ENCODE measurements around the gene NYAP1. TPM values are rescaled to one million over a fixed set of nuclear protein-coding genes. Genes with fewer than 3 reads are reported as not detected.

The NYAP1 gene
- under 1 TPM; 0.48 to 0.66 (median 0.59) TPM for total RNA-seq

DNA sequence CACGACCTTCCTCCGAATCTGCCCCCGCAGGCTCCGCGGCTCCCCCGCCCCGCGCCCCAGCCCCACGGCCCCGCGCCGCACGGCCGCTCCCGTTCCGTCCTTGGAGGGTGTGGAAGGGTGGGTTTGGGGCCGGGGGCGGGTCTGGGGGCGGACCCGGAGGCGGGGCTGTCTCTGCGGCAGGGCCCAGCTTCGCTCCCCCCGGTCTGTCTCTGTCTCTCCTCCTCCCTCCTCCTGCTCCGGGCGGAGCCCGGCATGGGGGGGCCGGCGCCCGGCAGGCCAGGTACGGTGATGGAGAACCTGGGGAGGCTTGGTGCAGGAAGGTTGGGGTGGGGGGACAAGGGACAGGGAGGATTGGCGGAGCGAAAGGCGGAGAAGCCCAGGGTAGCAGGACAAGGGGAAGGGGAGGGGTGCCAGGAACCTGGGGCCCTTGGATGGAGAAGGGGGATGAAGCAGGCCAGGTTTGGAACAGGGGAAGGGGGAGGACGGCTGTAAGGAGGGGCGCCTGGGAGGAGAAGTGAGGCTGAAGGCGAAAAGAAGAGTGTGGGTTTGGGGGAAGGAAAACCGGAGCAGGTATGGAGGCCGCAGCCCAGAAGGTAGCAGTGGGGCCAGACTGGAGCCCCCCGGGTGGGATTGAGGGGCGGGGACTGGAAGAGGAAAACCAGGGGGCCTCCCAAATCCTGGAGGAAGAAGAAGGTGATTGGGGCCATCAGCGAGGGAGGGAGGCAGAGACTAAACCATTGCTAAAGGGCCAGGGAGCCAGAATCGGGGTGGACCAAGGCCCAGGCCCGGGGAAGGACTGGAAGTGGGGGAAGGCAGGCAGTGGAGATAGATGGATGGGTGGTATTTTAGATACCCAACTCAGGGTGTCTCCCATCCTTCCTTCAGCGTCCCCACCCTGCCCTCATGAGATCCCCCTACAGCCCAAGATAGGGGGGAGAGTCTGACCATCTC is at the start of gene NYAP1:
Gene NYAP1 (plus strand): TSS at position 206 of the 951 bp plus-strand sequence. CDS start 1,385 bp downstream, outside the sequence.
- H3K27ac ChIP-seq = peak within 1 kb of the TSS; percentile 36 to 64
- intact Hi-C loops (cut with DNase I; ENCODE audit: low total_unique reads) = no loop called here
- DNase-seq (ENCODE audit: low spot score in 2 of 2) = no peak

DNA sequence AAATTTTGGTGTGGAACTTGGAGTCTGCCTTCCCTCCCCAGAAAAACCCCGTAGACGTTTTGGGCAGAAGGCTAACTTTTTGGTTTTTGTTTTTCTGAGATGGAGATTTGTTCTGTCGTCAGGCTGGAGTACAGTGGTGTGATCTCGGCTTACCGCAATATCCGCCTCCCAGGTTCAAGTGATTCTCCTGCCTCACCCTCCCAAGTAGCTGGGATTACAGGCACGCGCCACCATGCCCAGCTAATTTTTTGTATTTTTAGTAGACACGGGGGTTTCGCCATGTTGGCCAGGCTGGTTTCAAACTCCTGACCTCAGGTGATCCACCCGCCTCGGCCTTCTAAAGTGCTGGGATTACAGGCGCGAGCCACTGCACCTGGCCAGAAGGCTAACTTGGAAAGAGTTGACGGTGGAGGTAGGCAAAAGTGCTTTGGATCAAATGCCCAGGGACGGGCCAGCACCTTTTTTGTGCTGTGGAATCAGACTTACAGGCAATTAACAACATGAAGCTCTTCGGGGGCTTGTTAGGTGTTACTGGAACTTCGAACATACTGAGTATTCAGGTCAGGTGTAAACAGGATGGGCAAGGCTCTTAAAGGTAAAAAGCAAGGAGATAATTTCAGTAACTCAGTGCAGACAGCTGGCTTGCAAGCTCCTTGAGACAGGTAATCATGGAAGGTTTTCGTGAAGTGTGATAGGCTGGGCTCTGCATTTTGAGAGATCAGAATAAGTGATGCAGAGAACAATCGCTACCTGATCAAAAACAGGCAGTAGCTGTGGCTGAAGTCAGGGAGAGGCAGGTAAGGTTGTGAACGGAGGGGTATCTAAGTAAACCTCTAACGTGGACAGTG is 49.2 kb upstream of the NYAP1 start:
- DNase-seq (ENCODE audit: low spot score in 2 of 2) = no peak
- Histone ChIP-seq H3K4me1 (peaks cover 8 to 33% of the 10 kb centered on the region in 2 donors), H3K27ac (peak overlapping the region; percentile 96 to 100), H3K4me3 (peak overlapping the region in 2 of 3 donors; percentile 85 to 96), H3K36me3 (no peaks in the 10 kb centered on the region), H3K27me3 (no peaks in the 10 kb centered on the region), H3K9me3 (no peaks in the 10 kb centered on the region)
- intact Hi-C loops (cut with DNase I; ENCODE audit: low total_unique reads) = no loop called here
- no peak for TF ChIP-seq POLR2AphosphoS5 (IDR thresholded peaks at IDR 0.05)
- TF ChIP-seq POLR2A (IDR thresholded peaks at IDR 0.05) = no peak
- TF ChIP-seq, protein P1, sequence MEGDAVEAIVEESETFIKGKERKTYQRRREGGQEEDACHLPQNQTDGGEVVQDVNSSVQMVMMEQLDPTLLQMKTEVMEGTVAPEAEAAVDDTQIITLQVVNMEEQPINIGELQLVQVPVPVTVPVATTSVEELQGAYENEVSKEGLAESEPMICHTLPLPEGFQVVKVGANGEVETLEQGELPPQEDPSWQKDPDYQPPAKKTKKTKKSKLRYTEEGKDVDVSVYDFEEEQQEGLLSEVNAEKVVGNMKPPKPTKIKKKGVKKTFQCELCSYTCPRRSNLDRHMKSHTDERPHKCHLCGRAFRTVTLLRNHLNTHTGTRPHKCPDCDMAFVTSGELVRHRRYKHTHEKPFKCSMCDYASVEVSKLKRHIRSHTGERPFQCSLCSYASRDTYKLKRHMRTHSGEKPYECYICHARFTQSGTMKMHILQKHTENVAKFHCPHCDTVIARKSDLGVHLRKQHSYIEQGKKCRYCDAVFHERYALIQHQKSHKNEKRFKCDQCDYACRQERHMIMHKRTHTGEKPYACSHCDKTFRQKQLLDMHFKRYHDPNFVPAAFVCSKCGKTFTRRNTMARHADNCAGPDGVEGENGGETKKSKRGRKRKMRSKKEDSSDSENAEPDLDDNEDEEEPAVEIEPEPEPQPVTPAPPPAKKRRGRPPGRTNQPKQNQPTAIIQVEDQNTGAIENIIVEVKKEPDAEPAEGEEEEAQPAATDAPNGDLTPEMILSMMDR (IDR thresholded peaks at IDR 0.05) = no peak

More for the DNA sequence above, at the start of gene NYAP1:
- TF ChIP-seq, protein P1 (IDR thresholded peaks at IDR 0.05) = no peak
- TF ChIP-seq POLR2A (IDR thresholded peaks at IDR 0.05) (no peak), POLR2AphosphoS5 (IDR thresholded peaks at IDR 0.05) (no peak)
- Histone ChIP-seq H3K36me3 (no peaks in the 10 kb centered on the region), H3K4me3 (peak within 1 kb of the TSS; percentile 52 to 83 (median 69)), H3K4me1 (peaks cover 4 to 5% of the 10 kb centered on the region in 2 donors), H3K9me3 (no peaks in the 10 kb centered on the region), H3K27me3 (no peaks in the 10 kb centered on the region)

DNA sequence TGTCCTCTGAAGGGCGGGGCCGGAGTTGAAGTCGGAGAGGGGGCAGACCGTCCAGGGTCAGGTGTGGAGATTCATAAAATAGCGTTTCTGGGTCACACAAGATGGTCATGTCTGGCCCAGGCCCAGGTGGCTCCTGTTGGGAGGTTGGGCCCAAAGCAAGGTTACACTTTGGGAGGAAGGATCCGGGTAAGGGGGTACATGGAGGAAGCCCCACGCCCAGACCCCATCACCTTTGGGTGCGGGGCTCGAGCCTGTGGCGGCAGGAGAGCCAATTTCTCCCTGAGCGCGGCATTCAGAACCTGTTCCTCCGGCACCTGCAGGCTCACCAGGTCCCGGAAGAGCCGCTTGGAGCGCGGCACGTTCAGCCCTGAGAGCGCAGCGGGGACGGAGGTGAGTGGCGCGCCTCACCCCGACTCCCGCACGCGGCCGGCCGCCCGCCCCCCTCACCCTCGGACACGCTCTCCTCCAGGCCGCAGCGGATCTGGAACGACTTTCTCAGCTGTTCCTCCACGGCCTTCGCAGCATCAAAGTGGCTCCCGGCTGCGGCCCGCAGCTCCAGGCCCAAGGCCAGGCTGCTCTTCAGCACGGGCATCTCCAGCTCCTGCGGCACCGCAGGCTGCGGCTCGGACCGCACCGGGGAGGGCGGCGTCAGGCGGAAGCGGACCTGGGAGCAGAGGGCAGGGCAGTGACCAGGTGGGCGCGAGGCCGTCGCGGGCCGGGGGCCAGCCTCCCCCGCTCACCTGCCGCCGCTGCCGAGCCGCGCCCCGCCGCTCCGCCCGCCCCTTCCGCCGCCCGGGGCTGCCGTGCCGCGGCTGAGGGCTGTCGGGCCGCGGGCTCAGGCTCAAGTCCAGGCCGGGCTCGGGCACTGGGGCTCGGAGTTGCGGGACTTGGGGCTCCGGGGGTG is 48.1 kb upstream of the NYAP1 start:
- intact Hi-C loops (cut with DNase I; ENCODE audit: low total_unique reads) = no loop called here
- H3K4me3 ChIP-seq = peak overlapping the region; percentile 81 to 96 (median 85)
- TF ChIP-seq POLR2A (IDR thresholded peaks at IDR 0.05) = no peak
- TF ChIP-seq POLR2AphosphoS5 (IDR thresholded peaks at IDR 0.05) = peak in 2 of 3 donors; percentile 11 to 13
- TF ChIP-seq, protein P1 (IDR thresholded peaks at IDR 0.05) = peak in 2 of 3 donors; percentile 9 to 10
- H3K9me3 ChIP-seq = no peaks in the 10 kb centered on the region
- no peaks in the 10 kb centered on the region for H3K27me3 ChIP-seq
- DNase-seq (ENCODE audit: low spot score in 2 of 2) = peak in 1 of 2 donors; percentile 56
- H3K36me3 ChIP-seq = no peaks in the 10 kb centered on the region
- H3K4me1 ChIP-seq = peaks cover 8 to 32% of the 10 kb centered on the region in 2 donors
- H3K27ac ChIP-seq = peak overlapping the region; percentile 96 to 100

DNA sequence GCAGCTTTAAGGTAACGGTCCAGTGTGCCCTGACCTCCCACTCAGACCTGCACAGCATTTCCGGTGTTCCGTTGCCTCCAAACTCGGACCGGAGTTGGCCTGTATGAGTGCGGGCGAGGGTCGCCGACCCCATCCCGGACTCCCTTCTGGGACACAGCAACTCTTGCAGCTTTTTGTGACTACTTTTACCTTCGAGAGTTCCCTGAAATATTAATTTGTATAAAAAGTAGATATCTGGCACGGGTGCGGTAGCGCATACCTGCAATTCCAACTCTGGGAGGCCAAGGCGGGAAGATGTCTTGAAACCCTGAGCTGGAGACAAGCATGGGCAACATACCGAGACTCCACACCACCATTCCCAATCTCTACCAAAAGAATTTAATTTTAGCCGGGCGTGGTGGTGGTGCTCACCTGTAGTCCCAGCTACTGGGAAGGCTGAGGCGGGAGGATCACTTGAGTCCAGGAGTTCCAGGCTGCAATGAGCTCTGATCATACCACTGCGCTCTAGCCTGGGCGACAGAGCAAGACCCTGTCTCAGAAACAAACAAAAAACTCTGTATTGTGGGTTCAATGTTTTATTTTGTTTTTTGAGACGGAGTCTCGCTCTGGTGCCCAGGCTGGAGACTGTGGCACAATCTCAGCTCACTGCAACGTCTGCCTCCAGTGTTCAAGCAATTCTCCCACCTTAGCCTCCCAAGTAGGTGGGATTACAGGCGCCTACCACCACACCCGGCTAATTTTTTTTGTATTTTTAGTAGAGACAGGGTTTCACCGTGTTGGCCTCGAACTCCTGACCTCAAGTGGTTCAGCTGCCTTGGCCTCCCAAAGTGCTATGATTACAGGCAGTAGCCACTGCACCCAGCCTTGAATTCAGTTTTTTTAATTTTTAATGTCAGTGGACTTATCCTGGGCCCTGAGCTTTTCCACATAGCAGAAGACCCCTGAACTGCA is 46.3 kb upstream of the NYAP1 start:
- Histone ChIP-seq H3K27ac (peak overlapping the region; percentile 96 to 100), H3K9me3 (no peaks in the 10 kb centered on the region), H3K4me1 (peaks cover 0 to 19% of the 10 kb centered on the region in 2 donors), H3K36me3 (no peaks in the 10 kb centered on the region), H3K4me3 (peak overlapping the region in 2 of 3 donors; percentile 85 to 96), H3K27me3 (no peaks in the 10 kb centered on the region)
- no peak for DNase-seq (ENCODE audit: low spot score in 2 of 2)
- TF ChIP-seq POLR2AphosphoS5 (IDR thresholded peaks at IDR 0.05) (no peak), POLR2A (IDR thresholded peaks at IDR 0.05) (no peak)
- TF ChIP-seq, protein P1 (IDR thresholded peaks at IDR 0.05) = no peak
- intact Hi-C loops (cut with DNase I; ENCODE audit: low total_unique reads) = no loop called here

All from breast epithelium (tissue), 4 donors.